Measurements from ENCODE around the gene GRID1. TPM values are rescaled to one million over a fixed set of nuclear protein-coding genes. Genes with fewer than 3 reads are reported as not detected.

GRID1 gene
- total RNA-seq, 1 donor from 2014 or later, result 0.75 TPM

DNA sequence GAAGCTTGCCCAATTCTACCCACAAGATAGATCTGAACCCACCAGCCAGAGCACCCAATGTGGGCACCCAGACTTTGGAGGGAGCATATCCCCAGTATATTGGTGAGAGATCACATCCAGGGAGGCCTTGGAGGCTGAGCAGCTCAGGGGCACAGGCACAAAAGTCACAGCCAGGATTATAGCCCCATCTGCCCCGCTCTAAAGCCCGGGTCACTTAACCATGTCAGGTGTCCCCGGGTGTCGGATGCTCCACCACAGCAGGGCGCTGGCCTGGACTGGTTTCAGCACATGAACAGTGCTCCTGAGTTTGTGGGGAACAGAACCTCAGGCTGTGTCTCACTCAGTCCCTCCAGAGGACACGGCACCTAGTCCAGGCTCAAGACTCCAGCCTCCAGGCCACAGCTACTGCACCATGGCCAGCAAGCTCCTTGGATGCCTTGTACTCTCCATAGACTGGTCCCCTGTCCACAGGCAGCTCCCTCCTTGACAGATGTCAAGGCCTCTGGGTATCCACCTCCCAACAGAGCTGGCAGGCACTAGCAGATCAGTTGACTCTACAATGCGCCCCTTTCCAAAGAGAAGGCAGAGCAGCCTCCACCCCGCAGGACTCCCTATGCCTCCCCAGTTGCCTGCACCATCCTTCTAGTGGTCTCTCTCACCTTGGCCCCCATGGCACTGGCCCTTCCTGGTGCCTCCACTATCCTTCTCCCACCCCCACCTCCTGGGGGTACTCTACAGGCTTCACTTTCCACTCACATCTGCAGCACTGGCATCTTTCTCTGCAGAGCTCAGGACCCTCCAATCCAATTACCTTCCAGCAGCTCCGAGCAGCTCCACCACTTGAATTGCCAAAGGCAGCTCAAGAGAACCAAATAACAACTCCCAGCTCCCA, 306.0 kb downstream of the GRID1 start:
- H3K27ac ChIP-seq (ENCODE audit: low read depth, low read length), result no peak overlapping the region
- H3K9me3 Mint-ChIP-seq (ENCODE audit: unreplicated experiment), result peaks cover 8% of the 10 kb centered on the region
- H3K9ac ChIP-seq (ENCODE audit: low read length), result no peak overlapping the region
- H3K4me2 ChIP-seq (ENCODE audit: low read length), result no peak overlapping the region
- no peak overlapping the region for H3K4me3 ChIP-seq (ENCODE audit: insufficient read depth, low read depth, low read length)
- peaks cover 6% of the 10 kb centered on the region for H3K9me3 ChIP-seq (ENCODE audit: insufficient read depth, low read depth, low read length)
- no peak for TF ChIP-seq CTCF (IDR thresholded peaks at IDR 0.05; ENCODE audit: insufficient read depth, low read depth, low read length)
- H2AFZ ChIP-seq (ENCODE audit: low read depth, low read length), result no peak overlapping the region
- FAIRE-seq (no peak), DNase-seq (ENCODE audit: low read depth) (no peak)
- H3K27me3 Mint-ChIP-seq (ENCODE audit: low read depth, unreplicated experiment), result peaks cover 22% of the 10 kb centered on the region
- H3K36me3 Mint-ChIP-seq (ENCODE audit: low read depth, unreplicated experiment), result peaks cover 3% of the 10 kb centered on the region
- no peaks in the 10 kb centered on the region for H3K79me2 ChIP-seq (ENCODE audit: insufficient read depth, low read length)
- no peaks in the 10 kb centered on the region for H3K4me1 Mint-ChIP-seq (ENCODE audit: low read depth, unreplicated experiment)
- H3K36me3 ChIP-seq (ENCODE audit: insufficient read depth, low read length), result no peaks in the 10 kb centered on the region
- no peak overlapping the region for H3K27ac Mint-ChIP-seq (ENCODE audit: unreplicated experiment)
- H3K4me1 ChIP-seq (ENCODE audit: insufficient read depth, low read length), result no peaks in the 10 kb centered on the region
- no peak overlapping the region for H3K4me3 Mint-ChIP-seq (ENCODE audit: unreplicated experiment)
- H3K27me3 ChIP-seq (ENCODE audit: insufficient read depth, low read length), result no peaks in the 10 kb centered on the region
- H4K20me1 ChIP-seq (ENCODE audit: insufficient read depth, low read length), result no peaks in the 10 kb centered on the region

GRCh38 chr10:86059892-86060291, 306.7 kb downstream of the GRID1 start:
- Mint-ChIP-seq H3K9me3 (ENCODE audit: unreplicated experiment) (peaks cover 8% of the 10 kb centered on the region), H3K27me3 (ENCODE audit: low read depth, unreplicated experiment) (peaks cover 22% of the 10 kb centered on the region), H3K4me3 (ENCODE audit: unreplicated experiment) (no peak overlapping the region), H3K4me1 (ENCODE audit: low read depth, unreplicated experiment) (no peaks in the 10 kb centered on the region), H3K27ac (ENCODE audit: unreplicated experiment) (no peak overlapping the region), H3K36me3 (ENCODE audit: low read depth, unreplicated experiment) (peaks cover 3% of the 10 kb centered on the region)
- Histone ChIP-seq H3K4me3 (ENCODE audit: insufficient read depth, low read depth, low read length) (no peak overlapping the region), H3K4me1 (ENCODE audit: insufficient read depth, low read length) (no peaks in the 10 kb centered on the region), H3K9ac (ENCODE audit: low read length) (no peak overlapping the region), H4K20me1 (ENCODE audit: insufficient read depth, low read length) (no peaks in the 10 kb centered on the region), H3K27ac (ENCODE audit: low read depth, low read length) (no peak overlapping the region), H3K27me3 (ENCODE audit: insufficient read depth, low read length) (no peaks in the 10 kb centered on the region), H3K4me2 (ENCODE audit: low read length) (no peak overlapping the region), H3K36me3 (ENCODE audit: insufficient read depth, low read length) (no peaks in the 10 kb centered on the region), H3K9me3 (ENCODE audit: insufficient read depth, low read depth, low read length) (peaks cover 6% of the 10 kb centered on the region), H3K79me2 (ENCODE audit: insufficient read depth, low read length) (no peaks in the 10 kb centered on the region), H2AFZ (ENCODE audit: low read depth, low read length) (no peak overlapping the region)
- no peak for TF ChIP-seq CTCF (IDR thresholded peaks at IDR 0.05; ENCODE audit: insufficient read depth, low read depth, low read length)
- no peak for TF ChIP-seq EZH2 (IDR thresholded peaks at IDR 0.05; ENCODE audit: insufficient read depth, low read length)
- FAIRE-seq (no peak), DNase-seq (ENCODE audit: low read depth) (no peak)

GRCh38 chr10:86058964-86059363, 307.6 kb downstream of the GRID1 start:
- Histone ChIP-seq H3K27me3 (ENCODE audit: insufficient read depth, low read length) (no peaks in the 10 kb centered on the region), H3K79me2 (ENCODE audit: insufficient read depth, low read length) (no peaks in the 10 kb centered on the region), H2AFZ (ENCODE audit: low read depth, low read length) (no peak overlapping the region), H4K20me1 (ENCODE audit: insufficient read depth, low read length) (no peaks in the 10 kb centered on the region), H3K4me2 (ENCODE audit: low read length) (no peak overlapping the region), H3K9ac (ENCODE audit: low read length) (no peak overlapping the region), H3K36me3 (ENCODE audit: insufficient read depth, low read length) (no peaks in the 10 kb centered on the region), H3K4me3 (ENCODE audit: insufficient read depth, low read depth, low read length) (no peak overlapping the region), H3K9me3 (ENCODE audit: insufficient read depth, low read depth, low read length) (peaks cover 6% of the 10 kb centered on the region), H3K4me1 (ENCODE audit: insufficient read depth, low read length) (no peaks in the 10 kb centered on the region), H3K27ac (ENCODE audit: low read depth, low read length) (no peak overlapping the region)
- no peak for DNase-seq (ENCODE audit: low read depth)
- peaks cover 8% of the 10 kb centered on the region for H3K9me3 Mint-ChIP-seq (ENCODE audit: unreplicated experiment)
- FAIRE-seq, result no peak
- H3K27ac Mint-ChIP-seq (ENCODE audit: unreplicated experiment), result no peak overlapping the region
- no peak overlapping the region for H3K4me3 Mint-ChIP-seq (ENCODE audit: unreplicated experiment)
- H3K36me3 Mint-ChIP-seq (ENCODE audit: low read depth, unreplicated experiment), result peaks cover 3% of the 10 kb centered on the region
- TF ChIP-seq EZH2 (IDR thresholded peaks at IDR 0.05; ENCODE audit: insufficient read depth, low read length), result no peak
- TF ChIP-seq CTCF (IDR thresholded peaks at IDR 0.05; ENCODE audit: insufficient read depth, low read depth, low read length), result no peak
- no peaks in the 10 kb centered on the region for H3K4me1 Mint-ChIP-seq (ENCODE audit: low read depth, unreplicated experiment)
- H3K27me3 Mint-ChIP-seq (ENCODE audit: low read depth, unreplicated experiment), result peaks cover 22% of the 10 kb centered on the region
